Duodenal mucosa (tissue), 2 donors: ENCODE data around the gene CCDC66.
"Not testable (repeated sequence)": the region's sequence is repeated elsewhere in the genome, so short reads cannot be mapped to it uniquely, and the experiment has no call there.

Experiments
- H3K27ac ChIP-seq: one replicate; pipeline ENCODE4 v1.7.0; 2013; ENCODE audit warnings: low read depth, low read length
- H3K27me3 ChIP-seq, 2 donors: one replicate each; pipeline ENCODE4 v1.7.0; 2013; ENCODE audit warnings: low read length in 2 of 2, control low read depth in 1 of 2; ENCODE audit not compliant: insufficient read depth in 2 of 2, control insufficient read depth in 1 of 2
- H3K36me3 ChIP-seq, 2 donors: one replicate each; pipeline ENCODE4 v1.7.0; 2013; ENCODE audit warnings: low read length in 2 of 2, control low read depth in 1 of 2; ENCODE audit not compliant: insufficient read depth in 2 of 2, control insufficient read depth in 1 of 2
- H3K4me1 ChIP-seq, 2 donors: one replicate each; pipeline ENCODE4 v1.7.0; 2013; ENCODE audit warnings: low read length in 2 of 2, control low read depth in 1 of 2; ENCODE audit not compliant: insufficient read depth in 2 of 2, control insufficient read depth in 1 of 2
- H3K4me3 ChIP-seq, 2 donors: one replicate each; pipeline ENCODE4 v1.7.0; 2013; ENCODE audit warnings: low read length in 2 of 2, low read depth in 1 of 2
- H3K9ac ChIP-seq, 2 donors: one replicate each; pipeline ENCODE4 v1.7.0; 2013; ENCODE audit warnings: low read length in 2 of 2, low read depth in 1 of 2
- H3K9me3 ChIP-seq, 2 donors: one replicate each; pipeline ENCODE4 v1.7.0; 2013; ENCODE audit warnings: low read length in 2 of 2, control low read depth in 1 of 2; ENCODE audit not compliant: control insufficient read depth in 1 of 2

CCDC66 gene

GRCh38 chr3:56590814-56591213 lies 33.8 kb downstream of the CCDC66 start:
- no peak overlapping the region for H3K4me3 ChIP-seq
- no peak overlapping the region for H3K27ac ChIP-seq
- H3K4me1 ChIP-seq: no peaks in the 10 kb centered on the region
- no peaks in the 10 kb centered on the region for H3K9me3 ChIP-seq
- H3K27me3 ChIP-seq: no peaks in the 10 kb centered on the region
- H3K36me3 ChIP-seq: peaks cover 3 to 7% of the 10 kb centered on the region in 2 donors
- H3K9ac ChIP-seq: no peak overlapping the region

GRCh38 chr3:56591262-56591661 lies 34.3 kb downstream of the CCDC66 start:
- H3K36me3 ChIP-seq: peaks cover 3 to 7% of the 10 kb centered on the region in 2 donors
- H3K4me3 ChIP-seq: no peak overlapping the region
- H3K9me3 ChIP-seq: no peaks in the 10 kb centered on the region
- H3K9ac ChIP-seq: no peak overlapping the region
- no peaks in the 10 kb centered on the region for H3K27me3 ChIP-seq
- H3K4me1 ChIP-seq: no peaks in the 10 kb centered on the region
- H3K27ac ChIP-seq: no peak overlapping the region

- no peak overlapping the region for H3K9ac ChIP-seq
- H3K27ac ChIP-seq: no peak overlapping the region
- H3K4me1 ChIP-seq: no peaks in the 10 kb centered on the region
- peaks cover 3 to 7% of the 10 kb centered on the region in 2 donors for H3K36me3 ChIP-seq
- H3K9me3 ChIP-seq: no peaks in the 10 kb centered on the region
- H3K27me3 ChIP-seq: no peaks in the 10 kb centered on the region
- no peak overlapping the region for H3K4me3 ChIP-seq
Observed at GRCh38 chr3:56593455-56594158, 36.6 kb downstream of the CCDC66 start.

- no peaks in the 10 kb centered on the region for H3K9me3 ChIP-seq
- H3K27ac ChIP-seq: no peak overlapping the region
- no peak overlapping the region for H3K9ac ChIP-seq
- H3K4me1 ChIP-seq: no peaks in the 10 kb centered on the region
- no peaks in the 10 kb centered on the region for H3K27me3 ChIP-seq
- no peak overlapping the region for H3K4me3 ChIP-seq
- H3K36me3 ChIP-seq: peaks cover 7 to 9% of the 10 kb centered on the region in 2 donors
Observed at GRCh38 chr3:56595975-56596840, 39.2 kb downstream of the CCDC66 start.

GRCh38 chr3:56608479-56608878 lies 51.5 kb downstream of the CCDC66 start:
- H3K27ac ChIP-seq, H3K4me3 ChIP-seq, H3K27me3 ChIP-seq, H3K4me1 ChIP-seq, H3K9ac ChIP-seq, H3K9me3 ChIP-seq: not testable (repeated sequence)
- peaks cover 4 to 21% of the 10 kb centered on the region in 2 donors for H3K36me3 ChIP-seq

GRCh38 chr3:56610669-56611335 lies 53.8 kb downstream of the CCDC66 start:
- H3K36me3 ChIP-seq: peaks cover 10 to 22% of the 10 kb centered on the region in 2 donors
- no peaks in the 10 kb centered on the region for H3K27me3 ChIP-seq
- no peak overlapping the region for H3K27ac ChIP-seq
- peaks cover 0 to 4% of the 10 kb centered on the region in 2 donors for H3K9me3 ChIP-seq
- H3K9ac ChIP-seq: no peak overlapping the region
- no peak overlapping the region for H3K4me3 ChIP-seq
- H3K4me1 ChIP-seq: peaks cover 4 to 8% of the 10 kb centered on the region in 2 donors

GRCh38 chr3:56611364-56611763 lies 54.4 kb downstream of the CCDC66 start:
- H3K9ac ChIP-seq: no peak overlapping the region
- H3K9me3 ChIP-seq: peaks cover 0 to under 1% of the 10 kb centered on the region in 2 donors
- H3K27ac ChIP-seq: no peak overlapping the region
- peaks cover 10 to 17% of the 10 kb centered on the region in 2 donors for H3K36me3 ChIP-seq
- H3K4me1 ChIP-seq: peaks cover 4 to 8% of the 10 kb centered on the region in 2 donors
- no peaks in the 10 kb centered on the region for H3K27me3 ChIP-seq
- no peak overlapping the region for H3K4me3 ChIP-seq

- no peaks in the 10 kb centered on the region for H3K27me3 ChIP-seq
- no peak overlapping the region for H3K9ac ChIP-seq
- no peak overlapping the region for H3K27ac ChIP-seq
- H3K36me3 ChIP-seq: peaks cover 10 to 20% of the 10 kb centered on the region in 2 donors
- H3K4me3 ChIP-seq: no peak overlapping the region
- peaks cover 4 to 8% of the 10 kb centered on the region in 2 donors for H3K4me1 ChIP-seq
- H3K9me3 ChIP-seq: no peaks in the 10 kb centered on the region
Observed at GRCh38 chr3:56612146-56612545, 55.2 kb downstream of the CCDC66 start.

- peaks cover 11 to 22% of the 10 kb centered on the region in 2 donors for H3K36me3 ChIP-seq
- no peaks in the 10 kb centered on the region for H3K9me3 ChIP-seq
- H3K27me3 ChIP-seq: no peaks in the 10 kb centered on the region
- no peak overlapping the region for H3K9ac ChIP-seq
- H3K4me3 ChIP-seq: no peak overlapping the region
- H3K27ac ChIP-seq: no peak overlapping the region
- peaks cover 4 to 8% of the 10 kb centered on the region in 2 donors for H3K4me1 ChIP-seq
Observed at GRCh38 chr3:56613016-56613415, 56.0 kb downstream of the CCDC66 start.
